ENCODE results near the gene GRIK3. TPM values are rescaled to one million over a fixed set of nuclear protein-coding genes. Genes with fewer than 3 reads are reported as not detected.

Gene GRIK3
- total and polyA plus RNA-seq, 11 donors = 0.06 to 1.6 (median 0.29) TPM

DNA sequence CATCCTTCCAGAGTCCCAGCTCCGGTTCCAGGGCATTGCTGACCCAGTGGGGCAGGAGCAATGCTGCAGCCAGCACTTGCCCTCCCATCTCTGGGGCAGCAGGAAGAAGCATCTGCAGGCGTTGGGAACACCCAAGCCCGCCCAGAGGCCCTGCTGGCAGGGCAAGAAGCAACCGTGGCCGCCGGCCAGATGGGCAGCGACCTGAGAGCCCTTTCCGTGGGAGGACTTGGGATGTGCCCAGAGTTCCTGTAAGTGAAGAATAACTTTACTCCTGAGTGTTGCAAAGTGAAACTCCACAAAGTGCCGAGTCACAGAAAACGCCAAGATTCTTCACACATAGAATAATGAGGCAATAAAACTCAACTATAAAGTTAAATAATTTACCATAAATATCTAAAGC, 46.0 kb downstream of the GRIK3 start:
- intact Hi-C loops (cut with DNase I) = no loop called here
- no peaks in the 10 kb centered on the region for H3K36me3 ChIP-seq
- TF ChIP-seq, protein P1, sequence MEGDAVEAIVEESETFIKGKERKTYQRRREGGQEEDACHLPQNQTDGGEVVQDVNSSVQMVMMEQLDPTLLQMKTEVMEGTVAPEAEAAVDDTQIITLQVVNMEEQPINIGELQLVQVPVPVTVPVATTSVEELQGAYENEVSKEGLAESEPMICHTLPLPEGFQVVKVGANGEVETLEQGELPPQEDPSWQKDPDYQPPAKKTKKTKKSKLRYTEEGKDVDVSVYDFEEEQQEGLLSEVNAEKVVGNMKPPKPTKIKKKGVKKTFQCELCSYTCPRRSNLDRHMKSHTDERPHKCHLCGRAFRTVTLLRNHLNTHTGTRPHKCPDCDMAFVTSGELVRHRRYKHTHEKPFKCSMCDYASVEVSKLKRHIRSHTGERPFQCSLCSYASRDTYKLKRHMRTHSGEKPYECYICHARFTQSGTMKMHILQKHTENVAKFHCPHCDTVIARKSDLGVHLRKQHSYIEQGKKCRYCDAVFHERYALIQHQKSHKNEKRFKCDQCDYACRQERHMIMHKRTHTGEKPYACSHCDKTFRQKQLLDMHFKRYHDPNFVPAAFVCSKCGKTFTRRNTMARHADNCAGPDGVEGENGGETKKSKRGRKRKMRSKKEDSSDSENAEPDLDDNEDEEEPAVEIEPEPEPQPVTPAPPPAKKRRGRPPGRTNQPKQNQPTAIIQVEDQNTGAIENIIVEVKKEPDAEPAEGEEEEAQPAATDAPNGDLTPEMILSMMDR (IDR thresholded peaks at IDR 0.05) = no peak
- WGBS, 4 donors = 52 to 67% (median 60%) methylated on average over 9 to 10 of the region's 10 CpGs
- H3K27me3 ChIP-seq = peaks cover 0 to 12% (median 0%) of the 10 kb centered on the region in 9 donors
- DNase-seq (no peak), ATAC-seq (peak in 1 of 4 donors; percentile 42)
- no peaks in the 10 kb centered on the region for H3K9me3 ChIP-seq
- no peaks in the 10 kb centered on the region for H3K4me1 ChIP-seq
- H3K4me3 ChIP-seq = no peak overlapping the region
- no peak overlapping the region for H3K27ac ChIP-seq

DNA sequence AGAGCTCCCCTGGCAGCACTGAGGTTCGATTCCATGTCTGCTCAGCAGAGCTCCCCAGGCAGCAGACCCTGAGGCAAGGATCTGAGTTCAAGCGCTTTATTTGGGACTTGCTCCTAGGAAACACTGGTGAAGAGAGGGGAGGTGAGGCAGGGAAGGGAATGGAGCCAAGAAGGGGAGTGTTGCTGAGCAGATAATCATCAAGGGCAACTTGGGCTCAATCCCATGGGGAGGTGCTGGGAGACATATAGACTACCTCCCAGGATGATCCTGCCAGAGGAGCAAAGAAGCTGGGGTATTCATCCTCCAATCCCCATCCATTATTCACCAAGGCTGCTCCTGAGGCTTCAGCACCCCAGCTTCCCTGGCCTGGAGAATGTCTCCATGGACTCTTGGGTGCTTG, 47.0 kb downstream of the GRIK3 start:
- ATAC-seq = no peak
- Histone ChIP-seq H3K4me3 (no peak overlapping the region), H3K27ac (no peak overlapping the region), H3K4me1 (no peaks in the 10 kb centered on the region), H3K9me3 (no peaks in the 10 kb centered on the region), H3K36me3 (no peaks in the 10 kb centered on the region), H3K27me3 (peaks cover 0 to 12% (median 0%) of the 10 kb centered on the region in 9 donors)
- intact Hi-C loops (cut with DNase I) = no loop called here
- TF ChIP-seq, protein P1 (IDR thresholded peaks at IDR 0.05) = no peak
- no peak for TF ChIP-seq POLR2A (IDR thresholded peaks at IDR 0.05)
- DNase-seq = no peak
- 68 to 81% (median 75%) methylated on average over 2 of the region's 2 CpGs for WGBS, 4 donors

DNA sequence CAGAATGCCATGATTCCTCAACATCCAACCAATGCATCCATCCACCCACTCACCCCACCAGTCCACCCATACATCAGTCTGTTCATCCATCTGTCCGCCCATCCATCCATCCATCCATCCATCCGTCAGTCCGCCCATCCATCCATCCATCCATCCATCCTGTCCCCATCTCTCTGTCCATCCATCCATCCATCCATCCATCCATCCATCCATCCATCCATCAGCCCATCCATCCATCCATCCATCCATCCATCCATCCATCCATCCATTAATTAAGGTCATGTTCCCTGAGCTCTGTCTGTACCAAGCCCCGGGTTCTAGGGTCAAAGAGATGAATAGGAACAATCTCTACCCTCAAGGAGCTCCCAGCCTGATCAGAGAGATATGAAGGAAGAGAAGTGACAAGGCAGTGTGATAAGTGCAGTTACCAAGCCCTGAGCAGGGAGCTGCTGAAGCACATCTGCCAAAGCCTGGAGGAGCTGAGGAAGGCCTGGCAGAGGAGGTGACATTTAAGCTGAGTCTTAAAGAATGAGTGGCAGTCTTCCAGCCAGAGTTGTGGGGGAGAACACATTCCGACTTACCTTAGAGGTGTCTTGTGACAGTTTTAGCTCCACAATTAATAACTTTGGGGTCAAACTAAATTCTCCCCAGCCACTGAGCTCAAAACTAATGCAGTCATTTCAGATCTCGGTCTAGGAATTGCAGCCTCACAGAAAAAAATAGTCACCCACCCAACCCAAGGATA, 47.9 kb downstream of the GRIK3 start:
- H3K4me1 ChIP-seq = no peaks in the 10 kb centered on the region
- H3K36me3 ChIP-seq = no peaks in the 10 kb centered on the region
- no peak for TF ChIP-seq POLR2A (IDR thresholded peaks at IDR 0.05)
- TF ChIP-seq, protein P1 (IDR thresholded peaks at IDR 0.05) = no peak
- intact Hi-C loops (cut with DNase I) = no loop called here
- H3K4me3 ChIP-seq = no peak overlapping the region
- no peak for DNase-seq
- peaks cover 0 to 12% (median 0%) of the 10 kb centered on the region in 9 donors for H3K27me3 ChIP-seq
- ATAC-seq = no peak
- H3K9me3 ChIP-seq = no peaks in the 10 kb centered on the region
- no peak overlapping the region for H3K27ac ChIP-seq
- WGBS, 4 donors = 77 to 84% (median 82%) methylated on average over 6 of the region's 6 CpGs

DNA sequence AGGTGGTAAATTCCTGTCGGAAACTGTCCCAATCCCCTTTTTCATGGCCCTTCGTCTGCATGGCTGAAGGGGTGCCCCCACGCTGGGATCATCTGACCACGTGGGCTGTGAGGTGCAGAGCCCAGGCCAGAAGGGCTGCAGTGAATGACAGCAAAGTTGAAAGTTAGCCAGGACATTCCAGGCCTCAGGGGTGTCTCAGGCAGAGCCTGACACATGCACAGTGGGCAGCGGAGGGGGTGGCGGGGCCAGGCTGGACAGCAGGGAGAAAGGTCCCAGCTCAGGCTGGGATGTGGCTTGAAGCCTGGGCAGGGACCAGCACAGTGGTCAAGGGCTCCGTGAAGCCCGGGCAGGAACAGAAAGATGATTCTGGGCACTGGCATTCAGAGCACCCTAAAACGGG, 49.6 kb downstream of the GRIK3 start:
- Histone ChIP-seq H3K27ac (no peak overlapping the region), H3K4me1 (no peaks in the 10 kb centered on the region), H3K4me3 (no peak overlapping the region), H3K9me3 (no peaks in the 10 kb centered on the region), H3K27me3 (peaks cover 0 to 21% (median 0%) of the 10 kb centered on the region in 9 donors), H3K36me3 (no peaks in the 10 kb centered on the region)
- 51 to 64% (median 57%) methylated on average over 7 to 9 of the region's 9 CpGs for WGBS, 4 donors
- intact Hi-C loops (cut with DNase I) = no loop called here
- ATAC-seq (peak; percentile 19 to 73 (median 66)), DNase-seq (peak in 1 of 5 donors; percentile 38)
- TF ChIP-seq POLR2A (IDR thresholded peaks at IDR 0.05) = no peak
- TF ChIP-seq, protein P1 (IDR thresholded peaks at IDR 0.05) = no peak
